ENCODE measurements around the gene ASAP3.
A peak's percentile ranks its signal among the peaks of the same experiment; 100 is the strongest.

ASAP3 gene

GRCh38 chr1:23424293-23425192 is 59.4 kb downstream of the ASAP3 start, which contains the start of gene TCEA3:
Gene TCEA3 (minus strand): TSS chr1:23424748. CDS start chr1:23424633, 115 bp downstream.
- DNase-seq (ENCODE audit: extremely low read depth in 1 of 2, low read depth in 1 of 2), result no peak

GRCh38 chr1:23423415-23424292 is 60.3 kb downstream of the ASAP3 start:
- no peak for DNase-seq (ENCODE audit: extremely low read depth in 1 of 2, low read depth in 1 of 2)

- no peak for DNase-seq (ENCODE audit: extremely low read depth in 1 of 2, low read depth in 1 of 2)
These were observed 61.0 kb downstream of the ASAP3 start for GRCh38 chr1:23422941-23423340.

GRCh38 chr1:23422241-23422877 is 61.6 kb downstream of the ASAP3 start:
- peak in 1 of 2 donors; percentile 39 for DNase-seq (ENCODE audit: extremely low read depth in 1 of 2, low read depth in 1 of 2)

GRCh38 chr1:23421753-23422240 is 62.2 kb downstream of the ASAP3 start:
- no peak for DNase-seq (ENCODE audit: extremely low read depth in 1 of 2, low read depth in 1 of 2)

- no peak for DNase-seq (ENCODE audit: extremely low read depth in 1 of 2, low read depth in 1 of 2)
These were observed 62.6 kb downstream of the ASAP3 start for GRCh38 chr1:23421343-23421742.

GRCh38 chr1:23420778-23421177 is 63.2 kb downstream of the ASAP3 start:
- DNase-seq (ENCODE audit: extremely low read depth in 1 of 2, low read depth in 1 of 2), result no peak

GRCh38 chr1:23419180-23419579 is 64.8 kb downstream of the ASAP3 start:
- no peak for DNase-seq (ENCODE audit: extremely low read depth in 1 of 2, low read depth in 1 of 2)

- DNase-seq (ENCODE audit: extremely low read depth in 1 of 2, low read depth in 1 of 2), result no peak
These were observed 66.4 kb downstream of the ASAP3 start for GRCh38 chr1:23417570-23417969.

GRCh38 chr1:23416964-23417363 is 67.0 kb downstream of the ASAP3 start:
- no peak for DNase-seq (ENCODE audit: extremely low read depth in 1 of 2, low read depth in 1 of 2)

GRCh38 chr1:23408797-23409290 is 75.1 kb downstream of the ASAP3 start:
- DNase-seq (ENCODE audit: extremely low read depth in 1 of 2, low read depth in 1 of 2), result no peak

- DNase-seq (ENCODE audit: extremely low read depth in 1 of 2, low read depth in 1 of 2), result no peak
These were observed 76.9 kb downstream of the ASAP3 start for GRCh38 chr1:23407016-23407630.

GRCh38 chr1:23405946-23406345 is 78.0 kb downstream of the ASAP3 start:
- no peak for DNase-seq (ENCODE audit: extremely low read depth in 1 of 2, low read depth in 1 of 2)

- peak; percentile 61 to 75 for DNase-seq (ENCODE audit: extremely low read depth in 1 of 2, low read depth in 1 of 2)
These were observed 80.1 kb downstream of the ASAP3 start for GRCh38 chr1:23403735-23404486.

- no peak for DNase-seq (ENCODE audit: extremely low read depth in 1 of 2, low read depth in 1 of 2)
These were observed 80.6 kb downstream of the ASAP3 start for GRCh38 chr1:23403355-23403734.

GRCh38 chr1:23403038-23403336 is 81.0 kb downstream of the ASAP3 start:
- no peak for DNase-seq (ENCODE audit: extremely low read depth in 1 of 2, low read depth in 1 of 2)

- no peak for DNase-seq (ENCODE audit: extremely low read depth in 1 of 2, low read depth in 1 of 2)
These were observed 81.5 kb downstream of the ASAP3 start for GRCh38 chr1:23402286-23403037.

GRCh38 chr1:23401313-23401712 is 82.7 kb downstream of the ASAP3 start:
- no peak for DNase-seq (ENCODE audit: extremely low read depth in 1 of 2, low read depth in 1 of 2)
